ENCODE results near the gene PKD2.
"Not testable (repeated sequence)": the region's sequence is repeated elsewhere in the genome, so short reads cannot be mapped to it uniquely, and the experiment has no call there.

Gene PKD2

GRCh38 chr4:88070031-88070430 is 62.6 kb downstream of the PKD2 start:
- no peak for DNase-seq (ENCODE audit: low spot score)

DNA sequence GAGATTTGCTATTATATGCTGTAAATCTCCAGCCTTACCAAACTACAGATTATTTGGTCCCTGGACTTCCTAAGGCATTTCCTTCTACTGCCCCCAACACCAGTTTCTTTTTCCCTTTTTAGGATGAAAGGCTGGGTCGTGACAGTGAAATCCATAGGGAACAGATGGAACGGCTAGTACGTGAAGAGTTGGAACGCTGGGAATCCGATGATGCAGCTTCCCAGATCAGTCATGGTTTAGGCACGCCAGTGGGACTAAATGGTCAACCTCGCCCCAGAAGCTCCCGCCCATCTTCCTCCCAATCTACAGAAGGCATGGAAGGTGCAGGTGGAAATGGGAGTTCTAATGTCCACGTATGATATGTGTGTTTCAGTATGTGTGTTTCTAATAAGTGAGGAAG is 67.9 kb downstream of the PKD2 start:
- no peak for DNase-seq (ENCODE audit: low spot score)

DNA sequence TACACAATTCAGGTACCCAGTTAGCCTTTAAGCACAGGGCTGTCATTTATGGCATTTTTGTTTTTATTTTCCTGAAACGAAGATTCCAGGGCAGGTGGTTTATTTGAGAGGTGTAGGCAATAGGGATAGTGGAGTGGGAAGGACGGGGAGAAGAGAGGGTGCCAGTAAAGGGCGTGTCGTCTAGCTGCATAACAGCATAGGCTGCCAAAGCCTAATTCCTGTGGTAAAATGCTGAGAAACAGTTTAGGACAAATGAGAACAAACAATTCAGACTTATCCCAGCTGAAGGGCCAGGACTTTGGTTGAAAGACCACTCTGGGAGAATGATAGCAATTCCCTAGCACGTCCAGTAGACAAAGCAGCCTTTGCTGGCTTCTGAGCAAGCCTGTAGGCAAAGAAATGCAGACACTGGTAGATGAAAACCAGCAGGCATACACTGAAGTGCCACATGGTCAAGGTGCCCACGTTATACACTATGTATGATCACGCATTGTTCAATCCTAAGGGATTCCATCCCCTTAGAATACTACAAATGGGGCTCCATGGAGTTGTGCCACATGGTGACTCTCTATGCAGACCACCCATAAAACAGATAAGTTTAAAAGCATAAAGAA is 70.6 kb downstream of the PKD2 start:
- DNase-seq (ENCODE audit: low spot score) = no peak

DNA sequence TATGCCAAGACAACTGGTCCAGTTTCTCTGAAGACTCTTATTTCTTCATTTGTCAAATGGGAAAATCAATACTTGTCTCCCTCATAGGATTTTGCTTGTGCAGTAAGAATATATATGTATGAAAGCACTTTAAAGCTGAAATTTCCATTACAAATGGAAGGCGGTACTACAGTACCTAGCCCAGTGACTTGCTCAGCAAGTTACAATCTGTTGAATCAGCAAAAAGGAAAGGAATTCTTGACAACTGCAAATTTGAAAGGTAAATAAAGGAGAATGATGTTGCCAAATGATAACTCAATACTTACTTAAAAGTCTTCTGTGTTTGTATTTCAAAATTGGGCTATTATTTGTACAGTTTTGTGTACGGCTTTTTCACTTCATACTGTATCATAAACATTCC is 71.1 kb downstream of the PKD2 start:
- DNase-seq (ENCODE audit: low spot score) = no peak

DNA sequence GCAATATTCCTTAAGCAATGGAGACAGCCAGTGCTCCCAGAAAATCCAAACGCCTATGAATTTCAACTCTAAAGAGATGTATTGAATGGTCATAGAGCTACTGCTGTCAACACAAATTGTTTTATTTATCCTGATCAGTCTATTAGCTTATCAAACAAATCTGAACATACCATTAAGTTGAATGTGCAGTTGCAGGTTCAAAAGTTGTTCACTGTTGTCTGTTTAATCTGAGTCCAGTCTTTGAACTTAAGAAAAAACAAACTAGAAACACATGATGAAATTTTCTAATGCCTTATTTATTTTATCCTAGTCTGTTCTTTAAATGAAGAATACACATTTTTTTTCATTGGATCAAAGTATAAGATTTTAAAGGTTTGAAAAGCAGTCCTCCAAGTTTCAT is 73.2 kb downstream of the PKD2 start:
- no peak for DNase-seq (ENCODE audit: low spot score)

DNA sequence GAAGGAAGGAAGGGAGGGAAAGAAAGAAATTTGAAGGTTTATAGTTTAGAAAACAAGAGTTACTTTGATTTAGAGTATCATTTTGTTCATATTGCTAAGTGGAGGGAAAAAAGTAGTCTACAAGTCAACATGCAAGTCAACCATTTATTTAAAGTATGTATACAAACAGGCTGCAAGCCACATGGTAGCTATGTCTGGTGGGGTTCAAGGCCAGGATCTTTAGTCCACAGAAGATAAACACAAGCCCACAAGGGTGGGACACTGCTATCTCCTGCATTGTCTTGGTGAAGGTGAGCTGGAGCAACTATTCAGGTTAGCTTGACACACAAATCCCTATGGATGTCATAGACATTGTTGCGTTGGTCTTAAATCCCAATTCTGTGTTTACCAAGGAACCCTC is 79.6 kb downstream of the PKD2 start:
- DNase-seq (ENCODE audit: low spot score) = no peak

DNA sequence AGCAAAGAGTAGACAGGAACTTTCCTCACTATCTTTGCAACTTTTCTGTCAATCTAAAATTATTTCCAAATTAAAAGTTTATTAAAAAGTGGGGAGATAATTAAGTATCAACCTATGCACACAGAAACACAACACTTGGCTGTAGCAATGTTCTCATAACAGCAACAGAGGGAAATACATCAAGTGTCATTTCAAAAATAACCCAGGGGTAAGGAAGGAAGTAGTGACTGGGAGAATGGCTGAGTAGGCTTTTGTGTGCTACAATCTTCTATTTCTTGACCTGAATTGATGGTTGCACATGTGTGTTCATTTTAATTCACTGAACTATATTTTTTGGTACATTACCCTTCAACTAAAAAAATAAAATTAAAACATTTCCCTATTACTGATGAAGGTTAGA is 83.5 kb downstream of the PKD2 start:
- no peak for DNase-seq (ENCODE audit: low spot score)

DNA sequence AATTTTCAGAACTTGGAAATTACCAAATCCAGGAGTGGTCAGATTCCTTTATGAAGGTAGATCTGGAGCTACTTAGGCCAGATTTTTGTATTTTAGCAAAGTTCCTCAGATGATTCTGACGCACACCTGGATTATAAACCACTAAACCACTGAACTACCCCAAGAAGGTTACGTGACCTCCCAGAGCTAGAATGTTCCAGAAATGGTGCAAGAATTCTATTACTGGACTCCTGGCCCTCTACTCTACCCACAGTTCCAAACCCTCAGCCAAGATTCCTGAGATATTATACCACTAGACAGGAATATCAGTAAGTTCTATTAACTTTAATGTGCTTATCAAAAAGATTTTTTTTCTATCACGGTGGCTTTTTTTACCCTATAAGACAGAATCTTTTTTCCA is 83.9 kb downstream of the PKD2 start:
- DNase-seq (ENCODE audit: low spot score) = no peak

DNA sequence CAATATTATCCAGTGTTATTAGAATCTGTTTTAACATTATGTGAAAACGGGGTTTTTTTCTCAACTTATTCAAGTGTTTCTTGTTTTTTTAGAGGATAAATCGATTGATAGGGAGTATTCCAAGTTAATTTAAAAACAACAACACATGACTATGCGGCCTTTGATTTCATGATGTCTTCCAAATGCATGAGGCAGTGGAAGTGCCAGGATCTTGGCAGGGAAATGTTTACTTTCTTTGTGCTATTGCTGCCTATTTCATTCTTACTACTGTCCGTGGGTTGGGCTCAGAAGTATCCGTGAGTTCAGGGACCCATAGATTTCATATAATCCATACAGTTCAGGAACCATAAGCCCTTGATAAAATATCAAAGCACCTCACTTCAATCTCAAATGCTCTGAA is 86.4 kb downstream of the PKD2 start:
- no peak for DNase-seq (ENCODE audit: low spot score)

GRCh38 chr4:88097301-88097700 is 89.9 kb downstream of the PKD2 start:
- no peak for DNase-seq (ENCODE audit: low spot score)

DNA sequence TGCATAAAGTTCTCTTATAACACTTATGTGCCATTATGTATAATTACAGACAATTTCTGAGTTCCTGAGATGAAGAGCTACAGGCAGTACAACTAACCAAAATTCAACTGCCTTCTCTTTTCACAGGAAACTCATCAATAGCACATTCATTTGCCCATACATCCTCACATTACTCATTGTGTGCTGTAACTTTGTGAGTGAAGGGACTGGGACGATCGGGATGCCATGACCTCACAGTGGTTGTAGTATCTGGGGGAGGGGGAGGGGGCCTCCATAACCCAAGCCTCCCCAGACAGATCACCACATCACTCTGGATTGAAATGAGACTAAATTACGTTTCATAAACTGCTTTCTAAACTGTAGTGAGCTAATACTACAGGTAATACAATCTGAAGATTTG is 90.3 kb downstream of the PKD2 start:
- no peak for DNase-seq (ENCODE audit: low spot score)

GRCh38 chr4:88098993-88099752 is 91.7 kb downstream of the PKD2 start:
- DNase-seq (ENCODE audit: low spot score) = no peak

DNA sequence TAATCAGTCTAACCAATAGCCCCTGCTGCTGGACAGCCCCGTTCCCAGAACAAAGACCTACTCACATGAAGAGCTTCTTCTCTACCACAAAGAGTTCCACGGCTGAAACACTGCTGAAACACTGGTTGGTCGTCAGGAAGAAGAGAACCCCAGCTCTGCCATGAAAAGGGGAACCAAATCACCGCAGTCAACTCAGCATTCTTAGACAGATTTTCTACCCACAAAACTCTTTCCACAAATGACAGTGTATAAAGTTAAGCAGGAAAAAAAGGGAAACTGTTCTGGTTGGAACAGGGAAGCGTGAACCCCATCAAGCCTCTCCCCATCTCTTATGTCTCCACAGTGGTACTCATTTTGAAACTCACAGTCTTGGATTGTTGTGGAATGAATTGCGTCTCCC is 93.7 kb downstream of the PKD2 start:
- DNase-seq (ENCODE audit: low spot score) = no peak

GRCh38 chr4:88102026-88102425 is 94.6 kb downstream of the PKD2 start:
- no peak for DNase-seq (ENCODE audit: low spot score)

- DNase-seq (ENCODE audit: low spot score) = no peak
Observed at GRCh38 chr4:88104902-88105610, 97.6 kb downstream of the PKD2 start.

GRCh38 chr4:88106205-88106604 is 98.8 kb downstream of the PKD2 start:
- no peak for DNase-seq (ENCODE audit: low spot score)

- DNase-seq (ENCODE audit: low spot score) = no peak
Observed at GRCh38 chr4:88107406-88108107, 100.1 kb downstream of the PKD2 start.

GRCh38 chr4:88108108-88108465 is 100.7 kb downstream of the PKD2 start:
- not testable (repeated sequence) for DNase-seq (ENCODE audit: low spot score)

DNA sequence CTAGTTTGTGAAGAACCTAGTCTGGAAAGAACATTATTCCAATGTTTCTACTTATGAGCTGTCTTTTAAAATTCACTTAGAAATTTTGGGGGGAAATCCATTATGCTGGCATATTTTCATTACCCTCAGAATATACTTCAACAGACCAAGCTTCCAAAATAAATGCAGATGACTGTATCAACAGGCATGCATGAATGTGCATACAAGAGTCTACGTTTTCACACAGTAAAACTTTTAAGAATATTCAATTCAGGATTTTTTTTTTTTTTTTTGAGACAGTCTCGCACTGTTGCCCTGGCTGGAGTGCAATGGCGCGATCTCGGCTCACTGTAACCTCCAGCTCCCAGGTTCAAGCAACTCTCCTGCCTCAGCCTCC is 101.3 kb downstream of the PKD2 start:
- DNase-seq (ENCODE audit: low spot score) = no peak

GRCh38 chr4:88109123-88109881 is 101.9 kb downstream of the PKD2 start:
- no peak for DNase-seq (ENCODE audit: low spot score)

GRCh38 chr4:88110826-88111225 is 103.4 kb downstream of the PKD2 start:
- DNase-seq (ENCODE audit: low spot score) = no peak

DNA sequence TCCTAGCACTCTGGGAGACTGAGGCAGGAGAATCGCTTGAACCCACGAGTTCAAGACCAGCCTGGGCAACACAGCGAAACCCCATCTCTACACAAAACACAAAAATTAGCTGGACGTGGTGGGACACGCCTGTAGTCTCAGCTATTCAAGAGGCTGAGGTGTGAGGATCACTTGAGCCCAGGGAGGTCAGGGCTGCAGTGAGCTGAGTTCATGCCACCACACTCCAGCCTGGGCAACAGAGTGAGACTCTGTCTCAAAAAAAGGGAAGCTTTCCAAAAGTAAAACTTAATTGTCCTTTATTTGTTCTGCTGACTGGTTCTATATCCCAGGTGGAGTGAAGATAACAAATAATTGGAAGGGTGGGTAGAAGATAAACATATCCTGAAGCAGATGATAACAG is 105.4 kb downstream of the PKD2 start:
- DNase-seq (ENCODE audit: low spot score) = no peak

All from iPS-NIHi11 (cell line).